T-cell (primary cell): ENCODE measurements around the gene CPNE8. TPM values are rescaled to one million over a fixed set of nuclear protein-coding genes. Genes with fewer than 3 reads are reported as not detected.

ENCODE experiments used
- ATAC-seq, 4 experiments: fragments of 200-7000 bp in 3 of 4; fragments of 150-1000 bp in 1 of 4; cut with Tn5 transposase; replicated peaks in 1 of 4; 1 replicate in 3 of 4; 2 replicates in 1 of 4; pipeline ENCODE4 v1.10.0; 2021; ENCODE audit warnings: moderate library complexity in 3 of 4, mild to moderate bottlenecking in 2 of 4, moderate number of reproducible peaks in 1 of 4
- CTCF ChIA-PET, 2 donors: fragments of 300-600 bp; sonication (Branson Sonifier 250); formaldehyde crosslinking; loops; one replicate each; lab custom pipeline; 2022; ENCODE audit warnings: antibody characterized with exemption in 2 of 2; lab: Charles Lee
- POLR2A ChIA-PET, 2 donors: fragments of 300-600 bp; sonication (Branson Sonifier 250); formaldehyde crosslinking; loops; one replicate each; lab custom pipeline; 2022; ENCODE audit warnings: antibody characterized with exemption in 2 of 2; lab: Charles Lee
- DNase-seq, 35 experiments: peaks; one replicate each; pipeline versions ENCODE4 v3.0.0 to v3.0.0-alpha.2; 2013 to 2023
- H3K27ac ChIP-seq: one replicate; pipeline ENCODE4 v1.5.1; 2013; ENCODE audit warnings: low read length
- H3K27me3 ChIP-seq, 2 experiments: replicated peaks in 1 of 2; 1 replicate in 1 of 2; 2 replicates in 1 of 2; pipeline versions ENCODE4 v1.6.1 to v1.7.0; 2013; ENCODE audit warnings: low read length in 1 of 2, mixed read lengths in 1 of 2; ENCODE audit not compliant: control insufficient read depth in 2 of 2, insufficient read depth in 2 of 2; ENCODE audit errors: extremely low read depth in 1 of 2
- H3K36me3 ChIP-seq, 2 donors: 1 replicate in 1 of 2; 2 replicates in 1 of 2; pipeline versions ENCODE4 v1.6.1 to v1.7.0; 2013; ENCODE audit warnings: low read length in 1 of 2; ENCODE audit not compliant: control insufficient read depth in 2 of 2, insufficient read depth in 1 of 2; ENCODE audit errors: extremely low read depth in 1 of 2
- H3K4me1 ChIP-seq, 2 experiments: 1 replicate in 1 of 2; 2 replicates in 1 of 2; pipeline versions ENCODE4 v1.6.1 to v1.7.0; 2013; ENCODE audit warnings: low read length in 2 of 2, mixed read lengths in 1 of 2; ENCODE audit not compliant: insufficient read depth in 2 of 2, control insufficient read depth in 1 of 2; ENCODE audit errors: extremely low read depth in 1 of 2
- H3K4me3 ChIP-seq, 2 donors: 1 replicate in 1 of 2; 2 replicates in 1 of 2; pipeline versions ENCODE4 v1.5.1 to v1.7.0; 2013; ENCODE audit warnings: mild to moderate bottlenecking in 2 of 2, low read length in 1 of 2, moderate library complexity in 1 of 2; ENCODE audit not compliant: control insufficient read depth in 1 of 2; ENCODE audit errors: extremely low read depth in 1 of 2
- H3K9me3 ChIP-seq: 2 replicates; pipeline ENCODE4 v1.7.0; 2013
- H3K27ac Mint-ChIP-seq, 2 donors: one replicate each; pipeline ENCODE4 v1.8.0; 2020 to 2021; ENCODE audit warnings: mild to moderate bottlenecking in 2 of 2, mixed read lengths in 2 of 2
- H3K27me3 Mint-ChIP-seq, 2 donors: one replicate each; pipeline ENCODE4 v1.8.0; 2021 to 2022; ENCODE audit warnings: mixed read lengths in 2 of 2
- H3K36me3 Mint-ChIP-seq: one replicate; pipeline ENCODE4 v1.8.0; 2021; ENCODE audit warnings: mixed read lengths
- H3K4me1 Mint-ChIP-seq, 3 donors: one replicate each; pipeline ENCODE4 v1.8.0; 2020 to 2022; ENCODE audit warnings: mixed read lengths in 3 of 3, mild to moderate bottlenecking in 1 of 3
- H3K4me3 Mint-ChIP-seq, 3 donors: one replicate each; pipeline ENCODE4 v1.8.0; 2020 to 2022; ENCODE audit warnings: mild to moderate bottlenecking in 3 of 3, mixed read lengths in 3 of 3, moderate library complexity in 3 of 3
- H3K9me3 Mint-ChIP-seq, 3 donors: one replicate each; pipeline ENCODE4 v1.8.0; 2020 to 2022; ENCODE audit warnings: mixed read lengths in 3 of 3
- WGBS: methylation state at CpG from one replicate; pipeline ENCODE4 v1.1.5; 2013; ENCODE audit warnings: missing lambda C conversion rate; ENCODE audit not compliant: insufficient coverage; 5-methylcytosine and 5-hydroxymethylcytosine counted together
- total RNA-seq, 35 experiments: library from RNA in 6 of 35; stranded (reverse) in 6 of 35; fragments of 120-200 nt in 1 of 35; gene quantifications; one replicate each; pipeline versions ENCODE4 v1.2.1 to v1.2.4 and lab custom pipeline; 2013 to 2026

Gene CPNE8
- total RNA-seq, 5 donors from 2014 or later (not counting 1 experiment from before 2014, with no cell fraction given), result 1.8 to 6.1 (median 2.3) TPM

DNA sequence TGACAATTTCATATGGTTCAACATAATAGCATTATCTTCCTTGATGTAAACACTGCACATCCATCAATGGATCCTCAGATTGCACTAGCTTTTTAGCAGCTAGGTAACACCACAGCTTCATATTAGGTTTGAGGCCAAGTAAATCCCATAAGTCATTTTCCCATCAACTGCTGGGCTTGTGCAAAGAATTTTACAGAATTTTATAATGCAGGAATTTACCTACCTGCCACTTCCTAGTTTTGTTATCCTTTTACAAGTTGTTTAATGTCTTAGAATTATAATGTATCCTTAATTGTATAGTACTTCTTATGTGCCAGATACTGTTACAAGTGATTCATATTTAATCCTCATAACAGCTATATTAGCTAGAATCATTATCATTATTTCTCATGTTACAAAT, 36.4 kb downstream of the CPNE8 start:
- H3K9me3 Mint-ChIP-seq, result peaks cover 0 to 5% (median 4%) of the 10 kb centered on the region in 3 donors
- CTCF ChIA-PET, result no interaction called here
- H3K4me1 Mint-ChIP-seq, result no peaks in the 10 kb centered on the region

GRCh38 chr12:38850461-38850860, 54.9 kb downstream of the CPNE8 start:
- ChIA-PET POLR2A (no interaction called here), CTCF (no interaction called here)
- Mint-ChIP-seq H3K9me3 (peaks cover 0 to 5% (median 3%) of the 10 kb centered on the region in 3 donors), H3K27ac (no peak overlapping the region), H3K4me3 (no peak overlapping the region), H3K27me3 (no peaks in the 10 kb centered on the region), H3K4me1 (no peaks in the 10 kb centered on the region), H3K36me3 (no peaks in the 10 kb centered on the region)
- no peaks in the 10 kb centered on the region for H3K9me3 ChIP-seq
- no peaks in the 10 kb centered on the region for H3K36me3 ChIP-seq
- no peak overlapping the region for H3K4me3 ChIP-seq
- no peaks in the 10 kb centered on the region for H3K27me3 ChIP-seq
- no peak overlapping the region for H3K27ac ChIP-seq
- no peak for ATAC-seq
- WGBS, result 100% methylated on average over 1 of the region's 1 CpG
- no peak for DNase-seq
- H3K4me1 ChIP-seq, result no peaks in the 10 kb centered on the region

More for the DNA sequence above, 36.4 kb downstream of the CPNE8 start:
- no peak for DNase-seq
- no peak overlapping the region for H3K4me3 ChIP-seq
- H3K27me3 ChIP-seq, result no peaks in the 10 kb centered on the region
- no peaks in the 10 kb centered on the region for H3K27me3 Mint-ChIP-seq
- POLR2A ChIA-PET, result no interaction called here
- H3K27ac Mint-ChIP-seq, result no peak overlapping the region
- peaks cover 12% of the 10 kb centered on the region for H3K36me3 Mint-ChIP-seq
- no peaks in the 10 kb centered on the region for H3K9me3 ChIP-seq
- no peaks in the 10 kb centered on the region for H3K36me3 ChIP-seq
- no peaks in the 10 kb centered on the region for H3K4me1 ChIP-seq
- H3K27ac ChIP-seq, result no peak overlapping the region
- ATAC-seq, result no peak
- no peak overlapping the region for H3K4me3 Mint-ChIP-seq

GRCh38 chr12:38847247-38847646, 58.1 kb downstream of the CPNE8 start:
- H3K4me3 Mint-ChIP-seq, result no peak overlapping the region
- DNase-seq, result no peak
- no CpG with 5 or more reads among the region's 2 CpGs for WGBS
- H3K27me3 Mint-ChIP-seq, result no peaks in the 10 kb centered on the region
- Histone ChIP-seq H3K4me1 (no peaks in the 10 kb centered on the region), H3K27ac (no peak overlapping the region), H3K27me3 (no peaks in the 10 kb centered on the region), H3K36me3 (no peaks in the 10 kb centered on the region), H3K9me3 (no peaks in the 10 kb centered on the region), H3K4me3 (no peak overlapping the region)
- ChIA-PET POLR2A (no interaction called here), CTCF (no interaction called here)
- peaks cover 0 to 5% (median 0%) of the 10 kb centered on the region in 3 donors for H3K9me3 Mint-ChIP-seq
- H3K4me1 Mint-ChIP-seq, result no peaks in the 10 kb centered on the region
- H3K36me3 Mint-ChIP-seq, result no peaks in the 10 kb centered on the region
- no peak overlapping the region for H3K27ac Mint-ChIP-seq
- no peak for ATAC-seq

- H3K4me1 ChIP-seq, result no peaks in the 10 kb centered on the region
- ChIA-PET CTCF (no interaction called here), POLR2A (no interaction called here)
- no peaks in the 10 kb centered on the region for H3K36me3 ChIP-seq
- H3K9me3 Mint-ChIP-seq, result no peaks in the 10 kb centered on the region
- H3K4me3 Mint-ChIP-seq, result no peak overlapping the region
- H3K27me3 Mint-ChIP-seq, result no peaks in the 10 kb centered on the region
- no peak overlapping the region for H3K27ac ChIP-seq
- no peaks in the 10 kb centered on the region for H3K27me3 ChIP-seq
- DNase-seq (no peak), ATAC-seq (no peak)
- no peaks in the 10 kb centered on the region for H3K36me3 Mint-ChIP-seq
- no peak overlapping the region for H3K4me3 ChIP-seq
- H3K4me1 Mint-ChIP-seq, result no peaks in the 10 kb centered on the region
- WGBS, result no CpG with 5 or more reads among the region's 4 CpGs
- H3K9me3 ChIP-seq, result no peaks in the 10 kb centered on the region
- H3K27ac Mint-ChIP-seq, result no peak overlapping the region
Observed at GRCh38 chr12:38844267-38844666, 61.1 kb downstream of the CPNE8 start.

DNA sequence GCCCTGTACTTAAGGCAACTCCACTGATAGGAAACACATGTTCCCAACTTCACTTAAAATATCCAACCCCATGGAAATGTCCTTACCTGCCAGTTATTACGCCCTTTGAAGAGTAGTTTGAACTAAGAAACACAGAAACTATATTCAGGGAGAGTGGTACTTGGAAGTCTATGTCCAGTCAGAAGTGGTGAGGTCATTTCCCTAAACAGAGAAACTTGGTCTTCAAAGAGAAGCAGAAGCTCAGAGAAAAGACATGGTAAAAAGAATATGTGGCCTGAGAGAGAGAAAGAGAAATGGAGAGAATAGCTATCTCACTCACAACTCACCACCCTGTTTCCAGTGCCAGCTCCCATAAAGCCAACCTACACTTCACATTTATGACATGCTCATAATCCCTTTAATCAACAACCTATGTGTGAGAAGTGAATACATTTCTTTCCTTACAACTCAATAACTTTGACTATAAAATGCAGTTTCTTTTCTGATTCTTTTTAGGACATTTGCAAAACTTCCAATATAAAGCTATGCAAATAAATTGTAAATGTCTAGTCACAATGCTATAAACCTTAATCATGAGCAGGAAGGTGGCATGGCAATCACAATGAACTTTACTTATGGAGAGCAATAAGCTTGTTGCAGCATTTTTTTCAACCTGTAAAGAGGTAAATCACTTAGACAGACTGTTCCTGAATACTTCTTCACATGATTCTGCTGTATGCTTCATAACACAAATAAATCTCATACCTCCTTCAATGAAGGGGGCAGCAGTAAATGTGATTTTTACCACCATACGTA, 67.1 kb downstream of the CPNE8 start:
- Histone ChIP-seq H3K27ac (no peak overlapping the region), H3K4me3 (no peak overlapping the region), H3K9me3 (no peaks in the 10 kb centered on the region), H3K4me1 (no peaks in the 10 kb centered on the region), H3K36me3 (no peaks in the 10 kb centered on the region), H3K27me3 (no peaks in the 10 kb centered on the region)
- no peak overlapping the region for H3K4me3 Mint-ChIP-seq
- H3K9me3 Mint-ChIP-seq, result peaks cover 2 to 8% (median 6%) of the 10 kb centered on the region in 3 donors
- H3K36me3 Mint-ChIP-seq, result peaks cover 7% of the 10 kb centered on the region
- CTCF ChIA-PET, result no interaction called here
- 75% methylated on average over 1 of the region's 2 CpGs for WGBS
- no peak overlapping the region for H3K27ac Mint-ChIP-seq
- POLR2A ChIA-PET, result no interaction called here
- ATAC-seq, result no peak
- no peaks in the 10 kb centered on the region for H3K4me1 Mint-ChIP-seq
- no peaks in the 10 kb centered on the region for H3K27me3 Mint-ChIP-seq
- DNase-seq, result no peak

DNA sequence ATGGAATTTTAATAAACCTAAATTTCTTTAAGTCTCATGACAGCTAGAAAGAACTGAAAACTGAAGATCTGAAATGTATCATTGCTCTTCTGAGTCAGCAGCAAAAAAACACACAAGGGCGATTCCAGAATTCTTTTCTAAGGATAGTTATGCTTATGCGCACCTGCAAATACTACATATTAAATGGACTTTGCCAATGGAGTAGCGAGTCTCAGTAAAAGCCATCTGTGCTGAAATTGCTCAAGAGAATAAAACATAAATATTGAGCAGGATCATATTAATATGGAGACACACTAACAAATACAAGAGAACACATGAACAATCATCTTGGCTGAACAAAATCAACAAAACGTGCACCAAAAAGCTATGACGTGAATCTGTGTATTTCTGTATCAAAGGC, 73.7 kb downstream of the CPNE8 start:
- Mint-ChIP-seq H3K36me3 (peaks cover 13% of the 10 kb centered on the region), H3K4me3 (no peak overlapping the region), H3K27me3 (no peaks in the 10 kb centered on the region), H3K4me1 (no peaks in the 10 kb centered on the region), H3K27ac (no peak overlapping the region), H3K9me3 (peaks cover 2 to 8% (median 6%) of the 10 kb centered on the region in 3 donors)
- no peaks in the 10 kb centered on the region for H3K27me3 ChIP-seq
- POLR2A ChIA-PET, result no interaction called here
- ATAC-seq (no peak), DNase-seq (no peak)
- no peak overlapping the region for H3K27ac ChIP-seq
- 100% methylated on average over 1 of the region's 5 CpGs for WGBS
- CTCF ChIA-PET, result no interaction called here
- no peaks in the 10 kb centered on the region for H3K4me1 ChIP-seq
- no peaks in the 10 kb centered on the region for H3K36me3 ChIP-seq
- no peak overlapping the region for H3K4me3 ChIP-seq
- no peaks in the 10 kb centered on the region for H3K9me3 ChIP-seq
